GM19452 (cell line): ENCODE data around the gene MERTK.

Experiments
- ATAC-seq: cut with Tn5 transposase; IDR thresholded peaks from one replicate; pipeline ENCODE4 v1.9.1; 2021; ENCODE audit not compliant: unreplicated experiment

Gene MERTK

GRCh38 chr2:111977240-111977639 lies 78.8 kb downstream of the MERTK start:
- no peak for ATAC-seq

- ATAC-seq = no peak
Observed at GRCh38 chr2:111978452-111979170, 80.2 kb downstream of the MERTK start.

GRCh38 chr2:111981666-111982065 lies 83.3 kb downstream of the MERTK start:
- ATAC-seq = no peak

- no peak for ATAC-seq
Observed at GRCh38 chr2:111982822-111983221, 84.4 kb downstream of the MERTK start.

DNA sequence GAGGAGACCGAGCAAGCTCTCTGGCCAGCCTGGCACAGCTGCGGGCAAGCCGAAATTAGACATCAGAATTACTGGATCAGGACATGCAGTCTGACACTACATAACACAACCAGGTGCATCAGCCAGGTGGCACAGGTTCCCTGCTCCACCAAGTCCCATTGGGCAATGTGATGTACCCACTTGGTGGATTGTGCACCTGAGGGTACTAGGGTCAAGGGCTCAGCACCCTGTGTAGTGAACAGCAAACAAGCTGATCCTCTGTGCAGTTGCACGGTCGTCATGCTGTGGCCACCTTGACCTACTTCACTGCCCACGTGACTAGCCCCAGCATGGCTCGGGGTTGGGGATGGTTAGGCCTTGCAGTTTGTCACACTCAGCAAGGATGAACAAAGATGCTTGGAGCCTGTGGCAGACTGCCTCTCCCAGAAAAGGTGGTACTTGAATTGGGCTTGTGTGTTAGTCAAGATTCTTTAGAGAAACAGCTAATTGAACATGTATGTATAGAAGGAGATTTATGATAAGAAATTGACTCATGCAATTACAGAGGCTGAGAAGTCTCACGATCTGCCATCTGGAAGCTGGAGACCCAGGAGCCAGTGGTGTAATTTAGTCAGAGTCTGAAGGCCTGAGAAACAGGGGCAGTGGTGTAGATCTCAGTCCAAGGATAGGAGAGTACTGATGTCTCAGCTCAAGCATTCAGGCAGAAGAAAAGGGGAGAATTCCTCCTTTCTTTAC lies 85.2 kb downstream of the MERTK start:
- ATAC-seq = no peak

DNA sequence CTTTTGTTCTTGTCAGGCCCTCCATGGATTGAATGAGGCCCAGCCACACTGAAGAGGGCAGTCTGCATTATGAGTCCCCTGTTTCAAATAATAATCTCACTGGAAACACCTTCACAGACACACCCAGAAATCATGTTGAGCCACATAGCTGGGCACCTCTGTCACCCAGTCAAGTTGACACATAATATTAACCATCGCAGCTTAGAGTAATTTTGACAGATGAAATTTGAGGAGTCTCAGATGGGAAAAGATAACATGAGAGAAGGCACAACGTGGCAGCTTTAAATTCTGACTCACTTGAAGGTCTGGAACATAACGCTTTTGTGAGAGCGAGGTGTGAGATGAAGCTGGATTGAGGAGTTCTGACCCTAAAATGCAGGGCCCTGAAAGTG lies 85.8 kb downstream of the MERTK start:
- ATAC-seq = no peak

DNA sequence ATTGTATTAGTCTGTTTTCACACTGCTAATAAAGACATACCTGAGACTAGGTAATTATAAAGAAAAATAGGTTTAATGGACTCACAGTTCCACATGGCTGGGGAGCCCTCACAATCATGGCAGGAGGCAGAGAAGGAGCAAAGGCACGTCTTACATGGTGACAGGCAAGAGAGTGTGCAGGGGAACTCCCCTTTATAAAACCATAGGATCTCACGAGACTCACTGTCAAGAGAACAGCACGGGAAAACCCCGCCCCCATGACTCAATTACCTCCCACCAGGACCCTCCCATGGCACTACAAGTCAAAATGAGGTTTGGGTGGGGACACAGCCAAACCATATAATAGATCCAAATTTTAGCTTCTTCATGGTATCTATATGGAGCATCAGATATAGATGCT lies 87.1 kb downstream of the MERTK start:
- ATAC-seq = no peak

DNA sequence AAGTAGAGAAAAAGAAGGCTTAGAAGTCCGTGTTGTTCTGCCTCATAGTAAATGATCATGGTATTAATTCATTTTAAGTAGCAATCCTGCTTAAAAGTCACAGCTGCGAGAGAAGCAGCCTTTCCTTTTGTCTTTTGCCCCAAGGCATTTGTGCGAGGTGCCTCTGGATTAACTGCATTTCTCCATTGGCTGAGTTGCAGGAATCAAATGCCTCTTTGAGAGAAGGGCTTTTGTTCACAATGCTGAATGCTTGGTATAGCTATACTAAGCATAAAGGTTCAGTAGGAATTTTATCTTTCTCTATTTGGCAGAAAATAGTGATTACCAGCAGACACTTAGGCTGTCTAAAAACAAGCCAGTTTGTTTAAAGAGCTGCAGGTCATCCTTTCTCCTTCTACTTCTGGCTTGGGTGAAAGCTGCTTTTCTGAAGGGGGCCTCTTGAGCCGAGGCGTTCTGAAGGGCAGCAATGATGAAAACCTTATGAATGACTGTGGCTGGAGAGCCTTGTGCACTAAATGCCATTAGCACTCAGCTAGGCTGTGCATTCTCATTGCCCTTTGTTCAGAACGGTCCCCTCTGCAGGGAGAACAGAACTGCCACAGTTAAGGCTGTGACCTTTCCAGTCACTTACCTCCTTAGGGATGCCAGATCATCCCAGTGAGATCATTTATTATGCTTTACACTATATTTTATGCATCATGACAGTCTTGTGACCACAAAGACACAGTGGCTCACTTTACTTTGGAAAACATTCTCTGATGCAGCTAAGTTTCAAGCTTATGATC lies 87.9 kb downstream of the MERTK start:
- no peak for ATAC-seq

GRCh38 chr2:111990375-111990774 lies 92.0 kb downstream of the MERTK start:
- ATAC-seq = no peak

DNA sequence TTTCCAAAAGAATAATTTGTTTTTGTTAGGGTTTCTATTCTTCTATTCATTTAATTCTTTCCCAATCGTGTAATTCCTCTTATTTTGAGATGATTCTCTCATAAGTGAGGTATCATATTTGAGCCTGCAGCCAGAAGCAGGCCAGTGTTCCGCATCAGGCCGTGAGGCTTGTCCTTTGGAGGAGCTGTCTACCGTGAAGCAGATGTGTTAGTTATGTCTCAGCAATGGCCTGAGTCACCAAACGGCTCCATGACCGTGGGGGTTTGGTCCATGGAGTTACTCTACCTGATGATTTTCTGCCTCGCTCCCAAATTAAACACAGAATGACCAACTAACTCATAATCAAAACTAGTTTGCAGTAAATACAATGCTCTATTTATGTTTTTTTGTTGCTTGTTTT lies 92.4 kb downstream of the MERTK start:
- ATAC-seq = no peak

DNA sequence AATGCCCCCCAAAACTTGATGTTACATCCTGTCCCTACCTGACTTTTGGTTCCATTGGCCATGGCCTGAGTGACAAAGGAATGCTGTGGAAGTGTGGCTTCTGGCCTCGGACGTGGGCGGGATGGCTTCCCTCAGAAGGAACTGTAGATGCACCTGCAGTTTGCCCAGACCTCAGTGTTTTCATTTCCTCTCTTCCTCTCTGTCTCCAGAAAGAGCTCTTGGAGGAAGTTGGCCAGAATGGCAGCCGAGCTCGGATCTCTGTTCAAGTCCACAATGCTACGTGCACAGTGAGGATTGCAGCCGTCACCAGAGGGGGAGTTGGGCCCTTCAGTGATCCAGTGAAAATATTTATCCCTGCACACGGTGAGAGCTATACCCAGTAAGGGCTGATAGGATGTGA lies 95.6 kb downstream of the MERTK start:
- ATAC-seq = no peak

- ATAC-seq = no peak
Observed at GRCh38 chr2:111995148-111995547, 96.7 kb downstream of the MERTK start.

DNA sequence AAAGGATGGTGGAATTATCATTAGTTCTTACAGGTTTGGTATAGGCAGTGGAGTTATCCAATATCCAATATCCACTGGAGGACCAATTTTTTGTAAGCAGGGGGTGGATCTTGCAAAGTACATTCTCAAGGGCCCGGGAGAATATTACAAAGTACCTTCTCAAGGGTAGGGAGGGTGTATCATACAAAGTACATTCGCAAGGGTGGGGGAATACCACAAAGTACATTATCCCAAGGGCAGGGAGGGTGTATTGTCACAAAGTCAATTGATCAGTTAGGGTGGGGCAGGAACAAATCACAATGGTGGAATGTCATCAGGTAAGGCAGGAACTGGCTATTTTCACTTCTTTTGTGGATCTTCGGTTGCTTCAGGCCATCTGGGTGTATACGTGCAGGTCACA lies 101.4 kb downstream of the MERTK start:
- no peak for ATAC-seq

GRCh38 chr2:112000399-112001135 lies 102.2 kb downstream of the MERTK start:
- no peak for ATAC-seq

DNA sequence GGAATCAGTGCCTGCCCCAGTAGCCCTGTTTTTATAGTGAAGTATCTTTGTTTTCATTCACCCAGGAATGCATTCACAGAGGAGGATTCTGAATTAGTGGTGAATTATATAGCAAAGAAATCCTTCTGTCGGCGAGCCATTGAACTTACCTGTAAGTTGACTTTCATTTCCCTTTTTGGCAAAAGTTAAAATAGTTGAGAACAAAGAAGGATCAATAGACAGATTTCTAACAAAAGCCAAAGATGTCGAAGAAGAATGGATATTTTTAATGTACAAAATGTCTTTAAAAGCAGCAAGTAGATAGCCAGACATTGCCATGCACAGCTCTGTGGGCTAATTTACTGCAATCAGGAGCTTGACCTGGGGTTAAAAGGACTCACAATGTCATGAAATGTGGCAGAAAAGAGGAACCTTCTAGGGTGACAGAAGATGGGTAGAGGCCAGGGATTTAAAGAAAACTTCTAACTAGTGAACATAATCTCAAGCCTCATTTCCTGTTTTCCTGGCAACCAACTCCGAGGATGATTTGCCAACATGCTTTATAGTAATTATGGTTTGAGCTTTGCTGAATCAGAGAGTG lies 102.8 kb downstream of the MERTK start:
- no peak for ATAC-seq

DNA sequence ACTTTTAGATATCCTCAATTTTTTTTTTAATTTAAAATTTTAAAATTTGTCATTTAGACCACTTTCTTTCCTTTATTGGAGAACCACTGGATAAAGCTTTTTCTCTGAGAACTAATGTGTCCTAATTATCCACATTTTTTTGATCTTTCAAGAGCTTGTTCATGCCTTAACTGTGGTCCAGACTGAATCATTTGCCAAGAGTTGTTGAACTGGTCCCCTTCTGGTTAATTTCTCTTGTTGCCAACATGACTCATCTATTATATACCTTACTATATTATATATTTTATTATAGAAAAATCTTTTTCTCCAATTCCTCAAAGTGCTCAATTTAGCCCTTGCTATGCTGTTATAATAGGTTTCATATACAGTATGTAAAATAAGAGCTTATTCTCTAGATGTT lies 103.5 kb downstream of the MERTK start:
- ATAC-seq = no peak

GRCh38 chr2:112003576-112004252 lies 105.3 kb downstream of the MERTK start:
- no peak for ATAC-seq

GRCh38 chr2:112004253-112004645 lies 105.8 kb downstream of the MERTK start:
- peak; percentile 55 for ATAC-seq

GRCh38 chr2:112005406-112006075 lies 107.1 kb downstream of the MERTK start:
- no peak for ATAC-seq

GRCh38 chr2:112006076-112006410 lies 107.6 kb downstream of the MERTK start:
- no peak for ATAC-seq
